HuH-7 (cell line): ENCODE data around the gene ADAP1.

Experiments
- DNase-seq: peaks from one replicate; pipeline ENCODE4 v3.0.0; 2011; ENCODE audit warnings: low spot score

ADAP1 gene

DNA sequence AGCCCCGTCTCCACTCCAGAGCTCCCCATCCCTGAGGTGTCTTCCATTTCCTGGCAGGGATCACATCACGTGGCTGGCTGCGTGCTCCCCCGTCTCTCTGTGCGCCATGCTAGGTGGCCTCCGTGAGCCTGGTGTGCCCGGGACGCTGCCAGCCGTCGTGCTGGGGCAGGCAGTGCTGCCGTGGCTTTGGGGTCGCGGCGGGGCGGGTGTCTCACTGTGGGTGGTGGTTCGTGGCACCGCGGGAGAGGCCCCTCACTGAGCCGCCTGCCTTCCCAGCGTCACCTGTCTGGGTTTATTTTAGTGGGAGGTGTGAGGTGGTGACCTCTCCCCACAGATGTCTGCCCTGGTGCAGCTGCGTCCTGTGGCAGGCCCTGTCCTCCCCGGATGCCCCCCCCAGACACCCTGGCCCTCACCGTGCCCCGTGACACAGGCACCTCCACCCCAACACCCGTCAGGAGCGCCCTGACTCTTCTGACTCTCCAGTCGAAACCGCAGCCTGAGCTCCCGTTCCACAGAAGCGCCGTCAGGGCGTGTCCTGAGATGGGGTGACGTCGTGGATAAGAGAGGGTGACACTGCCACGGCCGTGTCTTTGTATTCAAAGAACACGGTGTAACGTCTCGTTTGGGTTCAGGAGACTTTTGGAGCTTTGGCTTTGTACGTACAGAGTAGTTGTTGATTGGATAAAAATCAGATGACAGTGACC is 60.2 kb downstream of the ADAP1 start:
- no peak for DNase-seq

DNA sequence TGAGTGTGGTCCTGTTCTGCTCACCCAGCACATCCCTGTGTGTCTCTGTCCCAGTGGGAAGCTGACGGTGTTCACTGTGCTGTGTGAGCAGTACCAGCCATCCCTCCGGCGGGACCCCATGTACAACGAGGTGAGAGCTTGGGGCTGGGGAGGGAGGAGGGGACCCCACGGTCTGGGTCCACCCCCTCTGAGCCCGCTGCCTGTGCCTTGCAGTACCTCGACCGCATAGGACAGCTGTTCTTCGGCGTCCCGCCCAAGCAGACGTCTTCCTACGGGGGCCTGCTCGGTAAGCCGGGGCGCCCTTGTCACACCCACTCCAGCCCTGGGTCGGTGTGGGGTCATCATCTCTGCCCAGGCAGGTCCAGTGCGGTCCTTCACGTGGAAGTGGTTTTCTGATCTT is 60.8 kb downstream of the ADAP1 start:
- no peak for DNase-seq

DNA sequence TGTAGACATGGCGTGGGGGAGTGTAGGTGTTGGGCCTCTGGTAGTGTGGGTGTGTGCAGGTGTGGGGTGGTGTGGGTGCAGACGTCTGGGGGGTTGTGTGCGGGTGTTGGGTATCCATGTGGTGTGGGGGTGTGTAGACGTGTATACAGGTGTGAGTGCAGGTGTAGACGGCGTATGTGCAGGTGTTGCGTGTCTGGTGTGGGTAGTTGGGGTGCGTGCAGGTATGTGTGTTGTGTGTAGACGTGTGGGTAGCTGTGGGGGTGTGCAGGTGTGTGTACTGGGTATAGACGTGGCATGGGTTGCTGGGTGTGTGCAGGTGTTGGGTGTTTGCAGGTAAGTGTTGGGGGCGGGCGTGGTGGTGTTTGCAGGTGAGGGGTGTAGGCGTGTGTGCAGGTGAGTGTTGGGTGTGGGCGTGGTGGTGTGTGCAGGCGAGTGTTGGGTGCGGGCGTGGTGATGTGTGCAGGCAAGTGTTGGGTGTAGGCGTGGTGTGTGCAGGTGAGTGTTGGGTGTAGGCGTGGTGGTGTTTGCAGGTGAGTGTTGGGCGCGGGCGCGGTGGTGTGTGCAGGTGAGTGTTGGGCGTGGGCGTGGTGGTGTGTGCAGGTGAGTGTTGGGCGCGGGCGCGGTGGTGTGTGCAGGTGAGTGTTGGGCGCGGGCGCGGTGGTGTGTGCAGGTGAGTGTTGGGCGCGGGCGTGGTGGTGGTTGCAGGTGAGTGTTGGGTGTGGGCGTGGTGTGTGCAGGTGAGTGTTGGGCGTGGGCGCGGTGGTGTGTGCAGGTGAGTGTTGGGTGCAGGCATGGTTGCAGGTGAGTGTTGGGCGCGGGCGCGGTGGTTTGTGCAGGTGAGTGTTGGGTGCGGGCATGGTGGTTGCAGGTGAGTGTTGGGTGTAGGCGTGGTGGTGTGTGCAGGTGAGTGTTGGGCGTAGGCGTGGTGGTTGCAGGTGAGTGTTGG is 61.6 kb downstream of the ADAP1 start:
- DNase-seq: no peak

DNA sequence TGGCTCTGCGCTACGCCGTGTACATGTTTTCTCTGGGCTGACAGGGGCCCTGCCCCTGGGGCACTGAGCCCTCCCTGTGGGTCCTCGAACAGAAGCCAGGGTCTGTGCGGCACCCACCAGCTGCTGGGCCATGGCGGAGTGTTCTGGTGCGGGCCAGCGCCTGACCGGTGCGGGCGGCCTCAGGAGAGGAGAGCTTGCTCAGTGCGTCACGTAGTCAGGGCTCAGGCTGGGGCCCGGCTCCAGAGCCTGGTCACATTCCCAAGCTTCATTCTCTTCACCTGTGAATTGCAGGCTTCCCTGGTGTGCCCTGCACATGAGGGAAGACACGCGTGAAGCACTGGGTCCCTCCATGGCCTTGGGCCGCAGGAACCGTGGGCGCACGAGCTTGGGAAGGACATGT is 62.7 kb downstream of the ADAP1 start:
- DNase-seq: no peak

DNA sequence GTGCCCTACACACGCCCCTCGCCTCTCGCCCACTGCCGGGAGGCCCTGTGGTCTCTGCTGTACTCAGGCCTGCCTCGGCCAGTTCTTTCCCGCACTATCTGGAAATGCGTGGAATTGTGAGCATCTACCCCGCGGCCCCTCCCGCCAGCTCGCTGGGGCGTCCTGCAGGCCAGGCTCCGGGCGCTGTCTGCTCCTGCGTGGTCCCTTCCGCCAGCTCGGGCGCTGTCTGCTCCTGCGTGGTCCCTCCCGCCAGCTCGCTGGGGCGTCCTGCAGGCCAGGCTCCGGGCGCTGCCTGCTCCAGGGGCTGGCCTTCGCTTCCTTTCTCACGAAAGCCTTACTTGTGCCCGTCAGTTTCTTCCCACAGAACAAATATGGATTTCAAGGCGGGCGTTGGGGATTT is 63.2 kb downstream of the ADAP1 start:
- DNase-seq: no peak

DNA sequence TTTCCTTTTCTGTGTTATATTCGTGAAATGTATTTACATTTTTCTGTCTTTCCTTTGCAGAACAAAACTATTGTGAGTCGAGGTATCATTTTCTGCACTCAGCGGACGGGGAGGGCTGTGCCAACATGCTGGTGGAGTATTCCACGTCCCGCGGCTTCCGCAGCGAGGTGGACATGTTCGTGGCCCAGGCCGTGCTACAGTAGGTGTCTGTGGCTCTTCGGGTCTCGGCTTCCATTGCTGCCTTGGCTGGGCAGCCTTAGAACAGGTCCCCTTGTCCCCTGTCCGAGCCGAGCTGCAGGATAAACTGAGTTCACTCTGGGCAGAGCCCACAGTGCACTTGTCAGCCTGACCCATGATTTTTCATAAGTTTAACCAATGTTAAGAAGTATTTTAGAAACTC is 63.6 kb downstream of the ADAP1 start:
- no peak for DNase-seq

DNA sequence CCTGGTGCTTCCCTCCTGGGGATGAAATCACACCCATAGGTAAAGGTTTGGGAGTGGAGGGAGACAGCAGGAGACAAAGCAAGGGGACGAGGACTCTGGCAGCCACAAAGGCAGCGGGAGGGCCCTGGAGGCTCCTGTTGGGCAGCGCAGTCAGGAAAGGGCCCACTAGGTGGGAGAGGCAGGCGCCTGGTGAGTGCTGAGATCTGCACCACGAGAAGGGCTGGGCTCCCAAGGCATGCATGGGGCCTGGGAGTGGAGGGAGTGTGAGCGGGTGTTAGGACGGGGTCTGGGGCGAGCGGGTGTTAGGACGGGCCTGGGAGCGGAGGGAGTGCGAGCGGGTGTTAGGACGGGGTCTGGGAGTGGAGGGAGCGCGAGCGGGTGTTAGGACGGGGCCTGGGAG is 65.1 kb downstream of the ADAP1 start:
- DNase-seq: no peak

DNA sequence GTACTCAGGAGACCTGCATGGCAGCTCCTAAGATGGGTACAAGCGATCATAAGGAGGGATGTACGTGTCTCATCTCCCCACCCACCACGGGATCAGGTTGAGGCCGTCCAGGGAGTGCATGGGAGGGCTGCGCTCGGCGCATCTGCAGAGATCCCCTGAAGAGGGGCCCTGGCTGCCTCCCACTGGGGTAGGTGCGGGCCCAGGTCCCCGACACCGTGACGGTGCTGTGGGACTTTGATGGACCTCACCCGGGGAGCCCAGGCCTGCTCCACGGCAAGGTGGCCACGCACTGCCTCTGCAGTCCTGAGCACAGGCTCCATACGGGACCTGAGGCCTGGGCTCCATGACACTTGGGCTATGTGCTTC is 65.5 kb downstream of the ADAP1 start:
- no peak for DNase-seq

DNA sequence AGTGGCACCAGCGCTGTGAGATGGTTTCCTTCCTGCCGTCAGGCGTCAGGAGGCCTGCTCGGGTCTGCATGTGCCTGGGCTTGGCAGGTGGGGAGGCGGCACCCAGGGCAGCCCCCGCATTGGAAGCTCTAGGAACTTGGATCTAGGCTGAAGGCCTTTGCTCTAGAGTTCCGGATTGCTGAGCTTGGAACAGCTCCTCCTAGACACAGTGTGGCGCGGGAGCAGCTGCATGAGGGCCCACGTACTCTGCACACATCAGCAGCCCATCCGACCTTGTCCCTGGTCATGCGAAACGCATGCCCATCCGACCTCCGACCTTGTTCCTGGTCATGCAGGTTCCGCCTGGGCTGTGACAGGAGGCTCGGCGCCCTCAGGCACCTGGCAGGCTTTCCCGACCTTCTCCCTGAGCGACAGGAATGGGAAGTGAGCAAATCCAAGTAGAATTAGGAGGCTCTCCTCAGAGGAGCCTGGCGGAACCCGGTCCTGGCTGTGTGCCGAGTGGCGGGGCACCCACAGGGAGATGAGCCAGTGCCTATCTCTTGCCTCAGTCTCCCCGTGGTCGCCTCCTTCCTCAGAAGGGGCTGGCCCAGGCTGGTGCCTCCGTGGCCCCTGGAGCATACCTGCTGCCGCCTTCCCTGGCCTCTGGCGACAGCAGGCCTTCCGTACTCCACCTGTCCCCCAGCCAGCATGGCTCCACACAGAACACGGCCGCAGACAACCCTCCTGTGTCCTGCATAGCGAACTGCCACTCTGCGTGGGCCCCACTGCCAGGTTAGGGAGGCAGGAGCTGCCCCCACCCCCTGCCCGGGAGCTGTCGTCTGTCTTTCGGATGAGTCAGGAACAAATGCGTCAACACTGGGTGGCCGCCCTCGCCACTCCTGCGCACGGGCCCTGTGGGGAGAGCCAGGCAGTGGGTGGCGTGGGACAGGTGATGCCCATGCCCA is 66.1 kb downstream of the ADAP1 start:
- no peak for DNase-seq

DNA sequence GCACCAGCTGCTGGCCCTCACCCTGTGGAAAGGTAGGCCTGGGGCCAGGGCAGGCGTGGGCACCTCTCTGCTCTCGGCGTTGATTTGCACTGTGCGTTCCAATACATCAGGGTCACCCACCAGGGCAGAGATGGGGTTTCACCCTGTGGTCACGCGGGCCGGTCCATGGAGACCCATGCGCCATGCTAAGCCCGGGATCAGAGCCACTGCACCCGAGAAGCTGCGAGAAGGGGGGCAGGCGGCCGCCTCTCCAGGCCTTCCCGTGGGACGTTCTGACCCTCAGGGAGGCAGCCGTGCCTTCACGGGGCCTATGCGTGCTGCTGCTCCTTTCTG is 67.0 kb downstream of the ADAP1 start:
- no peak for DNase-seq

DNA sequence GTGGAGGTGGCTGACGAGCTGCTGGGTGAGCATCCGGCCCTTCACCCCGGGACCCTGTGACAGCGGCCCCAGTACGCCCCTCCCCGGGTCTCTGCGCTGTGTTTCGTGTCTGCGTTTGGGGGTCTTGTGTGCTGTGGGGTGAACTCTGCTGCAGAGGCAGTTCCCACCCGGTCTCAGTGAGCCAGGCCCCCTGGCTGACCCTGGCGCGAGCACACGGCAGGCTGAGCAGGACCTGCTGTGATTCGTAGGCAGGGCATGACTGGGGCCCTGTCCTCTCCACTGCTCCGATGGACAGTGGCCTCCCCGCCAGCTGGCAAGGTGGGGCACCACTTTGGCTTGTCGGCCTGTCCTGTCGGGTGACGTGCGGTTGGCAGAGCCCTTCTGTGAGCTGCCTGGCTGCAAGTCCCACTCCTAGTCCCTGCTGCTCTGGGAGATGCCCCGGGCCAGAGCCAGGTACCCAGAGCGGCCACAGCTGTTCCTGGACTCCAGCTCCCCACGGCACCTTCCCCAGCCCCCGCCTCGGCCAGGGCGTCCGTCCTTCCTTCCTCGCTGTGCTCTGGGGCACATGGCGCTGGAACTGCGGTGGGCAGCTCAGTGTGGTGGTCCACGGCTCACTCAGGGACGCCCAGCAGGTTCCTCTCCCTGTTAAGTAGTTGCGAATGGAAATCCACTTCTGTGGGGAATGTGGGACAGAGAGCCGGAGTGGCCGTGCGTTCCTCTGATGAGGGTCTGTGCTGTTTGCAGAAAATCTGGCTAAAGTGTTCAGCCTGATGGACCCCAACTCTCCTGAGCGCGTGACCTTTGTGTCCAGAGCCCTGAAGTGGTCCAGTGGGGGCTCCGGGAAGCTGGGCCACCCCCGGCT is 67.6 kb downstream of the ADAP1 start:
- no peak for DNase-seq

DNA sequence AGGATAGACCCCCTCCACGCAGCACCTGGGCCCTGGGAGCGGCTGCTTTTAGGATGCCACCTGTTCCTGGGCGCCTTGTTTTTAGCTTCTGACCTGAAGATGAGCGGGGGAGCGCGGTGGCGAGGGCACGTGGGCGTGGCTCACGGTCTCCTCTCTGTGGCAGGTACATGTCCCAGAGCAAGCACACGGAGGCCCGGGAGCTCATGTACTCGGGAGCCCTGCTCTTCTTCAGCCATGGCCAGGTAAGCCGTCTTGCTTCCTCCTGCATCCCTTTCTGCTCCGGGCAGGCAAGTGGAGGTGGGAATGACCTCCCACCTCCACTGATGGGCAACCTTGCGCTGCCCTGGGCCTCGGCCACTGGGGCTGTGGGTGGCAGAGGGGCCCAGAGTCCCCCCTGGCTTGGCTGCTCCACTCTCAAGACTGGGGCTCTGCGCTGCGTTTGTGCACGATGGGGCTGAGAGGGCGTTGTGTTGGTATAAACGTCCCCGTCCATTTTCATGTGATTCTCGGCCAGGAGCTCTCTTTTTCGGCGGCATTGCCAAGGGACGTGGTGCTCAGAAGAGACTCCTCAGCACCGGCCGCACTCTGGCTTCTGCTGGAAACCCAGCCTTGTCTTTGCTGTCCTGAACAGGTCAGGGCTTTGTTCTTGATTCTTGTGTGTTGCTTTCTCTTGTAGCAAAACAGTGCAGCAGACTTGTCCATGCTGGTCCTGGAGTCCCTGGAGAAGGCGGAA is 68.4 kb downstream of the ADAP1 start:
- DNase-seq: no peak

DNA sequence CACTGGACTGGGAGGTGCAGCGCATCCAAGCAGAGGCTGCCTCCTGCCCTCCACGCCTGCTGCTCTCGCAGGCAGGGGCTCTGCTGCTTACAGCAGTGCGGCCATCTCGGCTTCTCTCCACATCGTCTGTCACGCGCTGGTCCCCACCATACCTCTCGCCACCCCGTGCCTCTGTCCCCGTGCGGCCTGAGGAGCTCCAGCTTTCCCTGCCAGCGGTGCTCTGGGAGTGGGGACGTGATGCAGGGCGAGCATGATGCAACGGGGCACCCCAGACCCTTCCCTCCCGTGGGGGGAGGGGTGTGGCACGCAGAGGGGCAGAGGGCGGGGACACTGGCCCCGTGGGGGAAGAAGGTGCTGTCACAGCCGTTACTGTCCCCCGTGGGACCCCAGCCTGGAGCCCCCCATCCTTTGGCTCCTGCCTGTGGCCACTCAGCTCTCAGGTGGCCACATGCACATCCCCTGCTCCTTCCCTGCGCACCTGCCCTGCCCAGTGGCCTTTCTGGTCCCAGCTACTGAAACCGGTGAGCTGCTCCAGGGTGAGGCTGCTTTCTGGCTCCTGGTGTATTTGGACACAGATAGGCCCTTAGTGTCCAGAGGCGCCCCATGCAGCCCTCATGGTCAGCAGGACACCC is 69.1 kb downstream of the ADAP1 start:
- DNase-seq: no peak

DNA sequence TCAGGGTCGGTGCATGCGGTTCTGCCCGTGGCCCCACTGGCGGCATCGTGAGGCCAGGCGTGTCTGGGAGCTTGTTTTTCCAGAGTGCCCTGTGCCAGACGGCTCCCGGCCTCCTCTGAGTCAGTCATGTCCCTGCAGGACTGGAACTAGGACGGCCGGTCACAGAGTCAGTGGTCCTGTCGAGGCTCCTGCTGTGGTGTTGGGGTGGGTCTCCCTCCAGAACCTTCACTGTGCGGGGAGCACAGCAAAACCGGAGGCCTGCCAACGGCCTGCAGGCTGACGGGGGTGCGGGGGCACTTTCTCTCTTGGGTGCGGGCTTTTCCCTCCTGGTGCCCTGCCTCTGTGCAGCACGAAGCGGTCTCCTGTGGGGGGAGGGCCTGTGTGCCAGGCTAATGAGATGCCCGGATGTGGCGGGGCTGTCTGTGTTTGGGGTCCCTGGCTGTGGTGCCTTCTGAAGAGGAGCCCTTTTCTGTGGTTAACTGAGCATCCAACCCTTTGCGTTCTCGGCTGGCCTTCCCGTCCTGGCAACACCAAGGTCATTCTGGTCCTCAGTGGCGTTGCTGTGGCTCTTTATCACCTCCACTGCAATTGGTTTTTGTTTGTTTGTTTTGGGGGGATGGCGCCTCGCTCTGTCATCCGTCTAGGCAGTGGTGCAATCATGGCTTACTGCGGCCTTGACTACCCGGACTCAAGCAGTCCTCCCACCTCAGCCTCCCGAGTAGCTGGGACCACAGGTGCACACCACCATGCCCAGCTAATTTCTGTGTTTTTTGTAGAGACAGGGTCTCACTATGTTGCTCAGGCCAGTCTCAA is 70.1 kb downstream of the ADAP1 start:
- no peak for DNase-seq

DNA sequence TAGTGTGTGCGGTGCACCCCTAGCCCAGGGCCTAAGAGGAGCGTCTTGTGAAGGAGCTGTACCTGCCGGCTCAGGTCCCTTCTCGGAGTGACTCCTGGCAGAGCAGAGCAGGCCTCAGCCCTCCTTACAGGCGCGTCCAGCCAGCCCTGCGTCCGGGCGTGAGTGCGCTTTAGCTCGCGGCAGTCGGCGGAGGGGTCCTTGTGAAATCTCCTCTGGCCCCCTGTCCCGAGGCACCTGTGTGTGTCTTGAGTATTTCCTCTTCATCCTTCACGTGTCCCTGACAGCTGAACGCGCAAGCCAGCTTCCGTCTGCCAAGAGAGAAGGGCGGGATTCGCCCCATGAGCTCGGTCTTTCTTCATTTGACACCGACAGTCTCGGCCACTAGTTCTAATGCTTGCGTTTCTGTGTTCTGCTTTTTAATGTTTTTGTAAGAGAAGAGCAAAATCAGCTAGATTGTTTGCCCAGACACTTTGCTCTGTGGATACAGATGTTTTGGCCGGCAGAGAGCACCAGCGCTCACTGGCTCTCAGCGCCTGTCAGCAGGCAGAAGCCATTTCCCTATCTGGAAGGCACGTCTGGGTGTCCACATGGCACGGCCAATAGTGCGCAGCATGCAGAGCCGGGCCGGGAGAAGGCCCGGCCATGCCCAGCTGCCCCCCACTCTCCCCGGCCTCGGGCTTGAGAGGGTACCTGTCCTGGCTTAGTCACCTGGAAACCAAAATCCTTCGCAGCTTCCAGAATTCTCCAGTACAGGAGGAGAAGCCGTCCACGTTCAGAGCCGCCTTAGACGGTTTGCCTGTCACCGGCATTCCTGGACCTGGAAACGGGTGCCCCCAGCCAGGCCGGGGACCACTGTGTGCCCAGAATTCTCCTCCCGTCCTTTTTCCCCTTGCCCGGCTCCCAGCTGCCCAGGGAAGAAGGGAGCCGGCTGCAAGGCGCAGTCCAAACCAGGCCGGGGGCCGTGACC is 71.1 kb downstream of the ADAP1 start:
- DNase-seq: no peak

DNA sequence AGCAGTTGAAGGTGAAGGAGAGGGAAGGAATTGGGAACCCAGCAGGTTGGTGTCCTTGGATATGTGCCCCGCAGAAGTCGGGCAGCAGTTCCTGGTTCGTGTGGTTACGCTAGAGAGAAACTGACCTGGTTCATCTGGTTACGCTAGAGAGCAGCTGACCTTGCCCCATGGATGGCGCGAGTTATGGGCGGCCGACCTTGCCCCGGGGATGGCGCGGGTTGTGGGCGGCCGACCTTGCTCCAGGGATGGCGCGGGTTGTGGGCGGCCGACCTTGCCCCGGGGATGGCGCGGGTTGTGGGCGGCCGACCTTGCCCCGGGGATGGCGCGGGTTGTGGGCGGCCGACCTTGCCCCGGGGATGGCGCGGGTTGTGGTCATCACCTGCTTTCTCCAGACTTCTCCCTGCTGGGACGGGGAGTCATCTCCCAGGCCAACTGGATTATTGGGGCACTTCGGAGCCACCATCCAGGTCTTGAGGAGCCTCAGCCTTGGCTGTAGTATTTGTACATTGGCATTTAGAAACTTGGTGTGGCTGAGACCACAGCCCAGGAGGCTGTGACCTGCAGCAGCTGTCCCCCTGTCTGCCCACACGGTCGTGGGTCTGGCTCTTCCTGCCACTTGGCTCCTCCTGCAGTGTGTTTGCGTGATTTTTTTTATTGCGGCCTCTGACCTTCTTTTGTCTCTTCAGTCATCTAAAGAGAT is 72.0 kb downstream of the ADAP1 start:
- DNase-seq: no peak

DNA sequence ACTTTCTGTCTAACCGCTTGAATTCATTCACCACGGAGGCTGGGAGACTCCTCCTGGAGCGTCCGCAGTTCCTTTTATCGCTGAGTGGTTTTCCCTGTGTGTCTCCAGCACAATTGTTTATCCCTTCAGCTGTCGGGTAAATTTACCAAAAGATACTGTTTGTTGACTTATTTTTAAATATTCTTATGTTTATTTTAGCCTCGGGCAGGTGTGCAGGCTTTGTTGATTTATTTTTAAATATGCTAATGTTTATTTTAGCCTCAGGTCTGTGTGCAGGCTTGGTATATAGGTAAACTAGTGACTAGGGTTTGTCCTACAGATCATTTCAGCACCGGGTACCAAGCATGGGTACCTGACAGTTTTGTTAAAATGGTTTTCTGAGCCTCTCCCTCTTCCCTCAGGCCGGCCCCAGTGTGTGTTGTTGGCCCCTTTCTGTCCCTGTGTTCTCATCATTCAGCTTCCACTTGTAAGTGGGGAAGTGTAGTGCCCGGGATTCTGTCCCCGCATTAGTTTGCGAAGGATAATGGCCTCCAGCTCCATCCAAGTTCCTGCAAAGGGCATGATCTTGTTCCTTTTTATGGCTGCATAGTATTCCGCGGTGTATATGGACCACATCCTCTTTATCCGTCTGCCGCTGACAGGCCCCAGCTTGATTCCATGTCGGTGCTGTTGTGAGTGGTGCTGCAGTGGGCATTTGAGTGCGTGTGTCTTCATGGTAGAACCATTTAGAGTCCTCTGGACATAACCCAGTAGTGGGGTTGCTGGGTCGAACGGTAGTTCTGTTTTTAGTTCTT is 72.8 kb downstream of the ADAP1 start:
- no peak for DNase-seq
